ENCODE measurements around the gene SRD5A1.
"Not testable (repeated sequence)": the region's sequence is repeated elsewhere in the genome, so short reads cannot be mapped to it uniquely, and the experiment has no call there.

The SRD5A1 gene

DNA sequence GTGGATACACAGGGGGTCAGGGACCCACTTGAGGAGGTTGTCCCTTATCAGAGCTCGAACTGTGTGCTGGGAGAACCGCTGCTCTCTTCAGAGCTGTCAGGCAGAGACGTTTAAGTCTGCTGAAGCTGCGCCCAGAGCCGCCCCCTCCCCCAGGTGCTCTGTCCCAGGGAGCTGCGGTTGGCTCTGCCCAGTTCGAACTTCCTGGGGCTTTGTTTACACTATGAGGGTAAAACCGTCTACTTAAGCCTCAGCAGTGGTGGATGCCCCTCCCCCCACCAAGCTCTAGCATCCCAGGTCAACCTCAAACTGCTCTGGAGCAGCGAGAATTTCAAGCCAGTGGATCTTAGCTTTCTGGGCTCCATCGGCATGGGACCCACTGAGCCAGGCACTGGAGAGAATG, 15.9 kb downstream of the SRD5A1 start:
- no peak for DNase-seq

DNA sequence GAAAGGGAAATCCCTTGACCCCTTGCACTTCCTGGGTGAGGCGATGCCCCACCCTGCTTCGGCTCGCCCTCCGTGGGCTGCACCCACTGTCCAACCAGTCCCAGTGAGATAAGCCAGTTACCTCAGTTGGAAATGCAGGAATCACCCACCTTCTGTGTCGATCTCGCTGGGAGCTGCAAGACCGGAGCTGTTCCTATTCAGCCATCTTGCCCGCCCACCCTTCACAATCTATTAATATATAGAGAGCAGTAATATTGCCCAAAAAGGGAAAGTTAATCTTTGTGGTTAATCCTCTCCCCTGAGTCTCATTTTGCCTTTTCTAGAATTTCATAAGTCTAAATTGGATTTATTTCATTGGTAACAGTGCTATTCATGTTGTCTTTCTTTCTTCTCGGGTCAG, 16.4 kb downstream of the SRD5A1 start:
- DNase-seq = no peak

DNA sequence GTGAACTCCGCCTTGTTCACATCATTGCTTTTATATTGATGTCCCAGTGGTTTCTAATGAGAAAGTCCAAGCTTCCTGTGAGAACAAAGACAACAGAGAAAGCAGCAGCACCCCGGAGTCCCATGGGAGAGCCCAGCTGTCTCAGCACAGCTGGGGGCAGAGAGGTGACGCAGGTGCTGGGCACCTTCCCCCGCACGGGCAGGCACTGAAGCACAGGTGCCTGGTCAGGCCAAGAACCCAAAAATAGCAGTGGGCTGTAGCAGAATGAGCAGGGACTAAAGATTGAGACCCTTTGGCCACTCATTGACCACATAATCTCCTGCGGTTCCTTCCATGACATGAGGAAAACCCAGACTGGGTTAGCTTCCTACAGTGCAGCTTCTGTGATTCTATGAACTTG, 18.8 kb downstream of the SRD5A1 start:
- DNase-seq = no peak

DNA sequence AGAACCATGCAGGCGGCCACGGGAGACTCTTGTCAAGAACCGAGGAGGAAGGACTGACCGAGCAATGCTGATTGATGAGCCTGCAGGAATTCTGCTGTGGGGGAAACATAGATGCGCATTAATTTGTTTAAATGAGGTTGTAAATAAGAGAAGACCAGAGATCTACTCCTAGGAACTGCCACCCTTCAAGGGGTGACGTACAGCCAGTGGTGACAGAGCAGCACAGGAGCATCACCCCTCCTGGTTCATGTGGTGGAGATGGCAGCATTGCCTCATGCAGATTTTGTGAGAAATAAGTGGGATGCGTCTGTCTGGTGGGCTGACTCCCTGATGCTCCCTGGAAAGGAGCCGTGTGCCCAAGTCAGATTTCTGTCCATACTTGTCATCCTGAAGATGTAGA, 22.2 kb downstream of the SRD5A1 start:
- no peak for DNase-seq

DNA sequence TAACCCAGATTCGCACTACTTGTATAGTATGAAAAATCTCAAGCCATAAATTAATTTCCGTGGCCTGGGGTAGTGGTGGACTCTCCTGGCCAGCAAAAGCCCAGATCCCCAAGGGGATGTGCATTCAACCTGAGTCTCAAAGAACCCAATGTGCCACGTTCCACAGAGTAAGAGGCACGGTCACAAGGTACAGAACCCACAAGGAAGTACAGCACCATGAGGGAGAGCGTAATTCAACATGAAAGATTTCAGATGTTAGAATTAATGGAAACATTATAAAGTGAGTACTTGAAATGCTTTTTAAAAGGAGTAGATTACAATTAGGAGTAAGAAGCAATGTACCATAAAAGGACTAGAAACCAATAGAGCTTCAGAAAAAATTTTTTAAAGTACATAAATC, 23.4 kb downstream of the SRD5A1 start:
- no peak for DNase-seq

DNA sequence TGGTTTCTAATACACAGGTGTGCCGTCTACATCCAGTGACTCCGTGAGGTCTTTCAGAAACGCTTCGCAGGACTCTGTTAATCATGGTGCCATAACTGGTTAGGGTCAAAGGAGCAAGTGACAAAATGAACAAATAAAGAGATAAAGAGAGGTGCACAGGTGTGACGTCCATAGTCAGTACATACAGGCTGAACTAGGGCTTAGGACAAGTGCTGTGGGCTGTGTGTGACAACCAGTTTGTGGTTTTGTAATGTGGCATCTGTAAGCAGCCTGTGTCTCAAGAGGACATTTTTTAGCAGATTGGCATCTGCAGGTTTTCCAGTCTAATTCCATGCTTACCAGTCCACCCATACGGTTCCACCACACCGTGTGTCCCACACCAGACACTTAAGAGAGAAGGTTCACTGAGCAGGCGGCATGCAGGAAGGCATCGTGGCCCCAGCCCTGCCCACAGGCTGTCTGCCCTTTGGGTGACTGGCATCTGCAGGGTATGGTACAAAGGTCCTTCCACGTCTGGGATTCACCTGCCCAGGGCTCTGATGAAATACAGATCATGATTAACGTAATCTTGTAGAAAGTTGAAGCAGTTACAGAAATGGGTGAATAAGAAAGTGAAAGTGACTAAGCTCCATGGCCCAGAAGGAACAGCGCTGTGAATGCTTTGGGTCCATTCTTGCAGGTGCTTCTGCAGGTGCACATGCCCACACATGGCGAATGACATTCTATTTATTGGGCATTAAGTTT, 26.9 kb downstream of the SRD5A1 start:
- DNase-seq = no peak

DNA sequence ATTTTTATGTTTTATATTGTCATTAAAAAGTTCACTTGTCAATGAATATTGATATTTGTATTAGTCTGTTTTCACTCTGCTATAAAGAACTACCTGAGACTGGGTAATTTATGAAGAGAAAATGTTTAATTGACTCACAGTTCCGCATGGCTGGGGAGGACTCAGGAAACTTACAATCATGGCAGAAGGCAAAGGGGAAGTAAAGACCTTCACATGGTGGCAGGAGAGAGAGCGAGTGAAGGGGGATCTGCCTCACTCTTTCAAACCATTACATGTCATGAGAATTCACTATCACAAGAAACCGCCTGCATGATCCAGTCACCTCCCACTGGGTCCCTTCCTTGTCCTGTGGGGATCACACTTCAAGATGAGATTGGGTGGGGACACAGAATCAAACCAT, 27.4 kb downstream of the SRD5A1 start:
- DNase-seq = no peak

DNA sequence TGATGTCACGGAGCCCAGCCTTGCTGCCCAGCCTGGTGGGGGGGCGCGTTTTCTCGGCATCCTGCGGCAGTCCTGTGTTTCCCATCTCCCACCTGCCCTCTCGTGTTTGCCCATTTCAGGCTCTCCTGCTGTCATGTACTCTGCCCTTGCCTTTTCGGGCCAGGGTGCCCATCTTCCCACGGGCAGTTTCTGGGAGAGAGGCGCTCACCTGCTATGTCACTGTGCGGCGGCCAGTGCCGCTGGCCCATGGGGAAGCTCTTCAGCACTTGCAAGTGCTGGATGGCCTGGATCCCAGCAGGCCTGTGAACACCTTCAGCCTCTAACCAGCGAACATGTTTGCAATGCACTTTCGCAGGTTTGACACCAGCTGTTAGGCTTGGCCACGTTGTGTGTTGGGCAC, 33.5 kb downstream of the SRD5A1 start:
- DNase-seq = no peak

DNA sequence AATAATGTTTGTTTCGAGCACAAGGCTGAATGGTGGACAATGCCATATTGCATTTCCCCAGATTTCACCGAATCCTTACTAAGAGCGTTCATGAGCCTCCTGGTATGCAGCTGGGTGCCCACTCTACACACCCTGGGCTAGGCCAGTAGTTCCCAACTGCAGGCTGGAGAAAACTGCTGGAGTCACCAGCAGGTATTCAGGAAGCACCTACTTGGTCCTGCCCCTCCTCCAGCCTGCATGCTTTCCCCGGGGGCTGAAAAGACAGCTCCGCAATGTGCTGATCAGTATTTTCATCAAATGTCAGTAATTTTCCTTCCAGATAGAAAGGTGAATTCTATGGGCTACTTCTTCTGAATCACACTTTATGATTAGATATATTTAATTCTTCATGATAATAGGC, 34.4 kb downstream of the SRD5A1 start:
- no peak for DNase-seq

DNA sequence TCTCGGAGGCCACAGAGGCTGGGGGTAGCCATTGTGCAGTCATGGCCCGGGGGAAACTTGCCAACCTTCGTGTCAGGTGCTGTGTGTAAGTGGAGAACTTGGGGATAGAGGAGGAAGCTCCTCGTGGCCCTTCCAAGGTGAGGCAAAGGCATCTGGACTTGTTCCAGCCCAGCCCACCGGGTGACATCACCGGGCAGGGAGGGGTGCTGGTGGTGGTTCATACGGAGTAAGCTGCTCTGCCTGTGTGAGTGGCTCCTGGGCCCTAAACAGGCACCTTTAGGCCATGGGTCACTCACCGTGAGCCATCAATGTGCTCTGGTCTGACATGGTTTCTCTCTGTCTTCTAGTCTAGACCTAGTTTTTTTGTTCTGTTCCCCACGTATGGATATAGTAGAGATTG, 35.5 kb downstream of the SRD5A1 start:
- DNase-seq = not testable (repeated sequence)

DNA sequence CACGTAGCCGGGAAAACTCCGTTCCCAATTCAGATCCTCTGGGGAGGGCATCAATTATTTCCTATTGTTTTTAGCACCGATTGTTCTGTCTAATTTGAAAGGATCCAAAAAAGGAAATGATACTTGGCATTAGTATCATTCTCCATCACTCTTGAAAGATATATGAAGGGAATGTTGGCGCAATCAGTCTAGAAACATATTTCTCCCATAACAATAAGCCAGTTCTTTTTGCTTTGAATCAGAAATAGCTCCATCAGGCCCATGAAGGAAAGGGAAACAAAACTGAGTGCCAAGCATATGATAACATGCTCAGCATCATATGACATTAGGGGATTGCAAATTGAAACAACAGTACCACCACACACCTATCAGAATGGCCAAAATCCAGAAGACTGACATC, 39.8 kb downstream of the SRD5A1 start:
- no peak for DNase-seq

DNA sequence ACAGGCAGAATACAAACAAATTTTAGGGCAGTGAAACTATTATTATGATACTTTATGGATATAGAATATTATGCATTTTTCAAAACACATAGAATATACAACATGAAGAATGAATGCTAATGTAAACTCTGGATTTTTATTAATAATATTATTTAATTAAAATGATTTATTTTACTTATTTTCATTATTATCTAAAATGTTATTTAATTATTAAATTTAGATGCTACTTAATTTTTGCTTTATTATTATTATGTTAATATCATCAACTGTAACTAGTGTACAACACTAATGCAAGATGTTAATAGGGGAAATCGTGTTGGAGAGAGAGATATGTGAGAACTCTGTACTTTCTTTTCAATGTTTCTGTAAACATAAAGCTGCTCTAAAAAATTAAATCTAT, 40.7 kb downstream of the SRD5A1 start:
- DNase-seq = no peak

DNA sequence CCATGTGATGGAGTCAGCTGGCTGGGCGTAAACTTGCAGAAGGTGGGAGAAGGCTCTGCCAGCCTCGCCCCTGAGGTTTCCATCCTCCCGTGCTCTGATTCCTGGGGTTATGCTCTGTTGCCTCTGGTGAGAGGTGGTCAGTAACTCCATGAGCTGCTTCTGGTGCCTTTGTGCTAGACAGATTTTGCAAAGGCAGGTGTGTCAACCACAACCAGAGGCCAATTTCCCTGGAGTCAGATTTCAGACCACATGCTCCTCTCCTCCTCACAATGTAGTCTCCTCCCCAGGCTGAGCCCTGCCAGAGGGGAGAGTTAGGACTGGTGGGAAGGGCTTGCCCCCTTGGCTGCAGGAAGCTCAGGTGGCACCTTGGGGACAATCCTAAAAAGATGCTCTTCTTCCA, 41.2 kb downstream of the SRD5A1 start:
- DNase-seq = no peak

DNA sequence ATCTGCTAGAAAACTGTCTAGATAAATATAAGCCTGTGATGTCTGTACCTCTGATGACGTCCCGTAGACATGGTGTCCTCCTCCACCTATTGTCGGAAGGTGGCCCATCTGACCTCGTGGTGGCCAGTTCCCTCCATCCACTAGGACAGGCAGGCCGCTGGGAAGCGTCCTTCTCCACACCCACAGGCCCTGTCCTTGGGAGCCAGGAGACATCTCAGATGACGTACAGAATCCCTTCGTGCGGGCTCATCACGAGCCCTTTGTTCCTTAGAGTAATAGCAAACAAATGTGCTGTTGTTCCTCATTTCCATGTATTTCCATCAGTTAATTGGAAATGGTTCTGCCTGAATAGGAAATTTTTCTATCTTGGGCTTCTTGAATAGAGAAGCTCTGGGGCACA, 41.6 kb downstream of the SRD5A1 start:
- no peak for DNase-seq

DNA sequence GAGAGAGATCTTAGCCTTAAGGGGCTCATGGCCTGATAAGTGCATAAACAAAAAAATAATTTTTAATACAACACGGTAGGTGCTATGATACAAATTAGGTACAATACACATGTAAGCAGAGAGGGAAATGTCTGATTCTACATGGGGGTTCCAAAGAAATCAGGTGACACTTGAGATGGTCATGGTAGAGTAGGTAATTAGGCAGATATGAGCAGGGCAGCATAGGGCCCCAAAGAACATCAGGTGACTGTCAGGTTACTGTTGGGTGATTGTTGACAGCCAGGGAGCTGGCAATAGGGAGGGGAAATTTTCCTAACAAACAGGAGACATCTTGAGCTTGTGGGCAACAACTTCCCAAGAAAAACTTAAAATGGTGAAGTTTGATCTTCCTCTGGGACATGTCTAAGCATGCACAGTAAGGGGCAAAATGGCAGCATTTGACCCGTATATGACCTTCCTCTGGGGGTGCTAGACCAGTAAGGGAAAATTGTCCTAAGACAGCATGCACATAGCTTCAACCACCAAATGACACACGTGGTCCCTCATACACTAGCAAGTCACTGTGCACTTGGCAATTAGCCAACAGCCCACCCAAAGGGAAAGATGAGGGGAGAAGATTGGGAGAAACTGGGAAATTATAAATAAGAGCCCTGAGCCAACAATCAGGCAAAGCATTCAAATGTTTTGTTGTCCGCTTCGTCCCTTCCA, 42.7 kb downstream of the SRD5A1 start:
- DNase-seq = no peak

DNA sequence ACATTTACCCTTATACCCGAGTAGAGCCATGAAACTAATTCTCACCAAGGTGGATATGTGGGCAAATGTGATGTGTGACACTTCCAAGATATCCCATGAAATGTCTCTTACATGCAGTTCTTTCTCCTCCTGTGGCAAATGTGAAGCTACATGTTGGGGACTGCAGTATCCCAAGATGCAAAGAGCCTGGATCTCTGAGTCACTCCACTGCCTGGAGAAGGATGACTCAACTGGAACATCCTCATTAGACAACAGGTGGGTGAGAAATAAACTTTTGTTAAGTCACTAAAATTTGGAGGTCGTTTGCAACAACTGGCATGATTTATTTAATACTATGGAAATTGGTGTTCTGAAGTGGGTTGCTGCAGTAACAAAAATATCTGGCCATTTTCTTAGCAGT, 43.5 kb downstream of the SRD5A1 start:
- no peak for DNase-seq

DNA sequence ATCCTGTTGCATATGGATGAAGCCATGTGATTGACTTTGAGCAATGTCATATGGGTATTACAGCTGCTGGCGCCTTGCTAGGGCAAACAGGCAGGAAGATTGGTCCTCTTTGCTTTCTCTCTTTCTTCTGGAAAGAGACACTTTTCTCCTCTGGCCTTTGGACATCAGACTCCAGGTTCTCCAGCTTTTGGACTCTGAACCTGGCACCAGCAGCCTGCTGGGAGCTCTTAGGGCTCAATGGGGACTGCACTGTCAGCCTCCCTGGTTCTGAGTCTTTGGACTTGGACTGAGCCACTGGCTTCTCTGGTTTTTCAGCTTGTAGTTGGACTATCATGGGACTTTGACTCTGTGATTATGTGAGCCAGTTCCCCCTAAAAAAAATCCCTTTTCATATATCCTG, 45.1 kb downstream of the SRD5A1 start:
- DNase-seq = no peak

DNA sequence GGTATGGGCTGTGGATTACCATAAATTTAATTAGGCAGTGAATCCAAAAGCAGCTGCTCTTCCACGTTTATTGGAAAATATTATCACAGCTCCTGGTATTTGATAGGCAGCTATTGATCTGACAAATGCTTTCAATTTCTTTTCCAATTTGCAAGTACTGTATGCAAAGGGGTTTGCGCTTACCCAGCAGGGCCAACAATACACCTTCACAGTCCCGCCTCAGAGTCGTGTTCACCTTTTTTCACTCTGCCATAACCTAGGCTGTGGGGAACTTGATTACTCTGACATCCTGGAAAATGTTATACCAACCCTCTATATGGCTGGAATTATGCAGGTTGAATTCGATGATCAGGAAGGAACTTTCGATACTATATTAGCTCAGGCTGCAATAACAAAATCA, 47.7 kb downstream of the SRD5A1 start:
- DNase-seq = no peak

DNA sequence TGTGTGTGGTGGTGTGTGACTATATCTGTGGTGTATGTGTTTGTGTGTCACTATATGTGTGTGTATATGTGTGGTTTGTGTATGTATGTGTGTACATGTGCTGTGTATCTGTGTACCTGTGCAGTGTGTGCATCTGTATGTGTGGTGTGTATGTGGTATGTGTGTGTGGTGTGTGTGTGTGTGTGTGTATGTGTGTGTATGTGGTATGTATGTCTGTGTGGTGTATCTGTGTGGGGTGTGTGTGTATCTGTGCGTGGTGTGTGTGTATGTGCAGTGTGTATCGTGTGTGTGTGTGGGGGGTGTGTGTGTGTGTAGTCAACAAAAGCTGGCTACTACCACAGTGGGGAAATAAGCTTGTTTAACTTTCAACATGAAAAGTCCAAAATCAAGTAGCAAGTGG, 48.4 kb downstream of the SRD5A1 start:
- DNase-seq = no peak

DNA sequence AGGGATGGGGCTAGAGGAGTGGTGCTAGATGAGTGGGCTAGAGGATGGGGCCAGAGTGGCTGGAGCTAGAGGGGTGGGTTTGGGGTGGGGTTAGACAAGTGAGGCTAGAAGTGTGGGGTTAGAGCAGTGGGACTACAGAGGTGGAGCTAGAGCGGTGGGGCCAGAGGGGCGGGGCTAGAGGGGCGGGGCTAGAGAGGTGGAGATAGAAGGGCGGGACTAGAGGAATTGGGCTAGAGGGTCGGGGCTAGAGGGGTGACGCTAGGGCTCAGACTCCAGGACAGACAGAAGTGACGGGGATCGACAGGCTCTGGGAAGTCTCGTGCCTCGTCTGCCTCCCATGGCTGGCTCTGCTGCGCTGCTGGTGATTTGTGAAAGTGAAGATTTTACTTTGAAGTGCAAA, 49.0 kb downstream of the SRD5A1 start:
- DNase-seq = no peak

DNA sequence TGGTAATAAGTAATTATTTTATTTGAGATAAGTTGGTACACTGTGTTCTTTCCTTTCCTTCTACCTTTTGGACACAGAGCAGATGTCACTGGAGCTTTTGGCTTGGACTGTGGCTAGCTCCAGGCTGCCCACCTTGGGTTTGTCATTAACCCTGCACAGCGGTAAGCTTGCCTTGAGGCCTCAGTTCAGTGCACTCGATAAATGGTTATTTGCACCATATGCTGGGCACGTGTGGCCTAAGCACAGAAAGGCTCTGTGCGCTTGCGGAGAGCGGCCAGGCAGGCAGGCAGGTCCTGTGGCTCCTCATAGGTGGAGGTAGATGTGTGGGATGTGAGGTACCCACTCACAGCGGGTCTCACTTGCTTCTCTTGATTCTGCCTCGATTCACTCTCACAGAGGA, 50.0 kb downstream of the SRD5A1 start:
- DNase-seq = no peak

DNA sequence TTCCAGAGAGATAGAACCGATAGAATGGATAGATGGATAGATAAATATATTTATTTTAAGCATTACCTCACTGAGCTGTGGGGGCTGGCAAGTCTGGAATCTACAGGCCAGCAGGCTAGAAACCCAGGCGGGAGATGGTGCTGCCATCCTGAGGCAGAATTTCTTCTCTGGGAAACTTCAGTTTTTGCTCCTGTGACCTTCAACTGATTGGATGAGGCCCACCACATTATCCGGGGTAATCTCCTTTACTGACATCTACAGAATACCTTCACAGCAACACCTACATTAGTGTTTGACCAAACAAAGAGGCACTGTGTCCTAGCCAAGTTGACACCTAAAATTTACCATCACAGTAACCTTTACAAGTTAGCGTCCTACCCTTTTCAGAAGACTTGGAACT, 50.8 kb downstream of the SRD5A1 start:
- no peak for DNase-seq

DNA sequence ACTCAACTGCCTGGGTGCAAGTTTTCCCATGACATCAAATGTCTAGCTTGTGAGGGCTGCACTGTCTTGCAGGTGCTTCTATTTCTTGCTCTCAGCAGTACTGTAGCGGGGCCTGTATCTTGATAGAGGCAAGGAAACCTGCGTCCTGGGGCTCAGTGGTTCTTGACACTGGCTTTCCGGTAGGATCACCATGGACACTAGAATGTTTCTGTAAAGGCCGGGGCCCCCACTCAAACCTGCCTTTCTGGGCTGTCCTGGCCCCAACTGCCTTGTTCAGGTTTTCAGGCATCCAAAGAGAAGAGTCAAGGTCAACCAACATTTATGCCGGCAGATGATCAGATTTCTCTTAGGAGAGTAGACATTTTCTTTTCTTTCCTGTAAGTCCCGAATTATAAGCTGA, 53.3 kb downstream of the SRD5A1 start:
- DNase-seq = no peak

DNA sequence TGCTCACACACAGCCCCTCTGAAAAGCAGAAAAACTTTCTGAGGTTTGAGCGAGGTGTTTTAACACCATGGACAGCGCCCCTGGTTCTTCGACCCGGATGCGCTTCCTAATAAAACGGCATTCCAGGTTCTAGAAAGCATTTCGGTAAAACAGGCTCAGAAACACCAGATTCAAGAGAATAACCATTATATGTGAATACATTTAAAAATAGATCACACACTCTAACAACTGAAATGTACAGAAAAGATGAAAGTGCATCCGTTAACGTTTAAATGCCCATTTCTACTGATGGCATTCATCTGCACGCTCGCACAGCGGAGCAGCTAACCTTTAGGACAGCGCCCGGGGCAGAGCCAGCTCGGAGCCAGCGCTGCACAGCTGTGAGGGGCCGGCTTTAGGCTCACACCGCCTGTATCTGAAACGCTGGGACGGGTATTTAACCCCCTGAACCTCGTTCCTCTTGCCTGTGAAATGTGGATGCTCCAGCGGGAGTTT, 53.7 kb downstream of the SRD5A1 start:
- peak in 1 of 2 donors; percentile 7 for DNase-seq

DNA sequence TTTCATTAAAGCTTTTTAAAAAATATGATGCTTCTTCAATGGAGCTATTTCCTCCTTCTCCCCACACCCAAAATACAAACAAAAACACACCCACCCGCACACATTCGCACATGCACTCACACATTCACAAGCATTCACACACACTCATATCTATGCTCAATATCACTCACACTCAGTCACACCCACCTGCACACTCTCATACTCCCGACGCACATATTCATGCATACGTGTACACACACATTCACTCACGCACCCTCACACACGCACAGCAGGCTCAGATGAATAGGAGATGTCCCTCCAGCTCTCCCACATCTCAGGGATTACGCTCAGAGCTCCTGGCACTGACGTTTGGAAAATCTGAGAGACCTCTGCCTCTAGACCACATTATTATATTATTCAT, 54.3 kb downstream of the SRD5A1 start:
- DNase-seq = no peak

Measured in CD4-positive, alpha-beta T cell treated with Interferon alpha-2 for 1 hour (primary cell).